Activated CD4-positive, alpha-beta T cell treated with anti-CD3 and anti-CD28 coated beads, Interleukin-2, Interleukin-4, amounts not matched to agents 100 ng/mL and 50 ng/mL, durations not matched to agents 16 hours and 8 hours (primary cell): ENCODE results near the gene NPTX2.
"Not testable (repeated sequence)": the region's sequence is repeated elsewhere in the genome, so short reads cannot be mapped to it uniquely, and the experiment has no call there.

ENCODE experiments used
- DNase-seq: peaks from one replicate; pipeline ENCODE4 v3.0.0-alpha.2; 2020; ENCODE audit warnings: low spot score

The NPTX2 gene, protein sequence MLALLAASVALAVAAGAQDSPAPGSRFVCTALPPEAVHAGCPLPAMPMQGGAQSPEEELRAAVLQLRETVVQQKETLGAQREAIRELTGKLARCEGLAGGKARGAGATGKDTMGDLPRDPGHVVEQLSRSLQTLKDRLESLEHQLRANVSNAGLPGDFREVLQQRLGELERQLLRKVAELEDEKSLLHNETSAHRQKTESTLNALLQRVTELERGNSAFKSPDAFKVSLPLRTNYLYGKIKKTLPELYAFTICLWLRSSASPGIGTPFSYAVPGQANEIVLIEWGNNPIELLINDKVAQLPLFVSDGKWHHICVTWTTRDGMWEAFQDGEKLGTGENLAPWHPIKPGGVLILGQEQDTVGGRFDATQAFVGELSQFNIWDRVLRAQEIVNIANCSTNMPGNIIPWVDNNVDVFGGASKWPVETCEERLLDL

DNA sequence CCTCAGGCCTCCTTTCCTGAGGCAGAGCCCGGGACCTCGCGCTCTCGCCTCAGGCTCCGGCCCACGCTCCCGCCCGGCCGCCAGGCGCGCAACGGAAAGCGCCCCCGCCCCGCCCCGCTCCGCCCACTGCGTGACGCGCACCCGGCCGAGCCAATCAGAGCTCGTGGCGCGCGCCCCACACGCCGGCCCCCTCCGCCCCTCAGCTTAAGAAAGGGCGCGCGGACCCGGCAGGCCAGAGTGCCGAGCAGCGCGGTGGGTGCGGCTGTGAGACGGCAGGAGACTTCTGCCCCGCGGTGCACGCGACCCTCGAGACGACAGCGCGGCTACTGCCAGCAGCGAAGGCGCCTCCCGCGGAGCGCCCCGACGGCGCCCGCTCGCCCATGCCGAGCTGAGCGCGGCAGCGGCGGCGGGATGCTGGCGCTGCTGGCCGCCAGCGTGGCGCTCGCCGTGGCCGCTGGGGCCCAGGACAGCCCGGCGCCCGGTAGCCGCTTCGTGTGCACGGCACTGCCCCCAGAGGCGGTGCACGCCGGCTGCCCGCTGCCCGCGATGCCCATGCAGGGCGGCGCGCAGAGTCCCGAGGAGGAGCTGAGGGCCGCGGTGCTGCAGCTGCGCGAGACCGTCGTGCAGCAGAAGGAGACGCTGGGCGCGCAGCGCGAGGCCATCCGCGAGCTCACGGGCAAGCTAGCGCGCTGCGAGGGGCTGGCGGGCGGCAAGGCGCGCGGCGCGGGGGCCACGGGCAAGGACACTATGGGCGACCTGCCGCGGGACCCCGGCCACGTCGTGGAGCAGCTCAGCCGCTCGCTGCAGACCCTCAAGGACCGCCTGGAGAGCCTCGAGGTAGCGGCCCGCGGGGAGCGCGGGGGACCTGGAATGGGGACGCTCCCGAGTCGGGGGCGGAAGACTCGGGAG is at the start of gene NPTX2:
TSS of gene NPTX2 (plus strand) at position 235 of the 909 bp plus-strand sequence. CDS start at position 412, 177 bp downstream.
- DNase-seq: peak; percentile 2

GRCh38 chr7:98567991-98568390 is 49.1 kb upstream of the NPTX2 start:
- no peak for DNase-seq

- no peak for DNase-seq
Observed at GRCh38 chr7:98568891-98569290, 48.2 kb upstream of the NPTX2 start.

DNA sequence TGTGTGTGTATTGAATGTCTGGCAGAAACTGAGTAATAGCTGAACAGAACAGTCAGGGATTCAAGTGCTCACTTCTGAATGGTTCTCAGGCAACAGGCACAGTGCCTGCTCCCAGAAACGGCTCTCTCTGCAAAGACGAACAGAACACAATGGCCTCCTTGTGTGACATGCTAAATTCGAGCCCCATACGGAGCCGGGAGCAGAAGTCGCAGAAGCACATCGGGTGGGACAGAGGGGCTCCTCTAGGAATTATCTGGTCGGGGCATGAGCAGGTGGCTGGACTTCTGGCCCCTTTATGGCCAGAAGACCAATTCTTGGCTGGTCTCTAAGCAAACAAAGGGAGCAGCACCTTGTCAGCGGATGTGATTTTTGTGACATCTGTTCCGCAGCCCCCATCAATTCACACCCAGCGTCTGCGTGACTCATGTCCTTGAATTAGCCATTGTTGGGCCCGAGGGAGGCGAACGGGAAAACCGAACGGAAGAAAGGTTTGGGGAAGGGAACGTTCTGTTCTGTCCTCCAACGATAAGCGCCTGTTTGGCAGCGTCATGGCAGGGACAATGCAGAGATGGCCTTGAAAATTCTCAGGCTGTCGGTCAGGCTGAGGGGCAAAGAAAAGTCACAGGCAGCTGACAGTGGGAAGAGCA is 47.3 kb upstream of the NPTX2 start:
- DNase-seq: no peak

DNA sequence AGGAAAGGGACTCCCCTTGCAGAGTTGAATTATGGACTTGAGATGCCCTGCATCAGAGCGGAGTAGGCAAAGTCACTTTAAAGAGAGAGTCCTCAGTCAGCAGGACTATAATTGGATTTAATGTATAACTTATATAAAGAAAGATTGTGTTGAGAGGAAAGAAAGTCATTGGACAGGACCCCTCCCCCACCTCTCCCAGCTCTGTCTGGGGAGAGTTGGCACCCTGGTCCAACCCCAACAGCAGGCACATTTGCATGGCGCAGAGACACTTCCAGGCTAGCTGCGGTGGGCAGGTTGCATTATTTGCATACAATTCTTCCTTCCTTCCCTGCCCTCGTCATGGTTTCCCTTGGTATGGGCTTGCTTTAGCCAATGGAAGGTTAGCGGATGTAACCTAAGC is 46.1 kb upstream of the NPTX2 start:
- no peak for DNase-seq

DNA sequence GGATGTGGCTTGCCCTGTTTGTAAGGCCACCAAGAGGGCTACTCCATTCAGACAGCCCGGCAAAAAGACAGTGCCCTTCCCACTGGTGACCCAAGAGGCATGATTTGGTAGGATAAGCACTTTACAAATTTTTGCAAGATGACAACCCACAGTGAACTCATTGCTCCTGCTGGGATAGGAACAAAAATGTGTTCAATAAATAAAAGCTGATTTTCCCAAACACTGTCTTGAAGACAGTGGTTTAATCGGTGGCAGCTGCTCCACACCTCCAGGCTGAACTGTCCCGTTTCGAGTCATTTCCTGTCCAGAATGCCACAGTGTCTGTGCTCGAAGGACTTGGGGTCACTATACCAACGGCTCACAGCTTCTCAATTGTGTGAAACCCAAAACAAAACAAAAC is 45.1 kb upstream of the NPTX2 start:
- DNase-seq: no peak

- not testable (repeated sequence) for DNase-seq
Observed at GRCh38 chr7:98572716-98573115, 44.4 kb upstream of the NPTX2 start.

- no peak for DNase-seq
Observed at GRCh38 chr7:98573816-98574215, 43.3 kb upstream of the NPTX2 start.

GRCh38 chr7:98575878-98576277 is 41.2 kb upstream of the NPTX2 start:
- no peak for DNase-seq

DNA sequence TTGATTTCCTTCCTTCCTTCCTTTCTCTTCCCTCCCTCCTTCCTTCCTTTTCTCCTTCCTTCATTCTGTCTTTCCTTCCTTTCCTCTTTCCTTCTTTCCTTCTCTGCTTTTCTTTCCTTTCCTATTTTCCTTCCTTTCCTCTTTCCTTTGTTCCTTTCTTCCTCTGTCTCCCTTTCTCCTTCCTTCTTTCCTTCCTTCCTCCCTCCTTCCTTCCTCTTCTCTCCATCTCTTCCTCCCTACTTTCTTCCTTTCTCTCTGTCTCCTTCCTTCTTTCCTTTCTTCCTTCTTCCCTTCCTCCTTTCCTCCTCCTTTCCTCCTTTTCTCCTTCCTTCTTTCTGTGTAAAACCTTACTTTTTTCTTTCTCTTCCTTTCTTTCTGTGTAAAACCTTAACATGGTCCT is 32.3 kb upstream of the NPTX2 start:
- DNase-seq: no peak

GRCh38 chr7:98591926-98592325 is 25.2 kb upstream of the NPTX2 start:
- no peak for DNase-seq

- DNase-seq: no peak
Observed at GRCh38 chr7:98594348-98594747, 22.7 kb upstream of the NPTX2 start.

DNA sequence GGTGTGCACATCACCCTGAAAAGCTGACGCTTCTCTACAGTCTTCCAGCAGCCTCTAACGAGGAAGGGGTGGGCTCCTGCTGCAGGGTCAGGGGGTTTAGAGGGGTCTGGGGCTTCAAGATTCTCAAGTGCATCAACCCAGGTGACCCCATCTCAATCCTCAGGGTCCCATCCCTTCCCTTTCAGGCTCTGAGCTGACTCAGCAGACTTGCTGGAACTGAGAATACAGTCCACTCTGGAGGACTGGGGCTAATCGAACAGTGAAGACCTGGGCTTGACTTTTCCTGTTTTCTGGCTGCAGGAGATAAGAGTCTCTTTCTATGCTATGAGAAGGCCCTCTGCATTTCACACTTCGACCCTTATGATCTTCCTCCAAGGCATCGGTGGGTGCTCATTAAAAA is 22.3 kb upstream of the NPTX2 start:
- DNase-seq: no peak

DNA sequence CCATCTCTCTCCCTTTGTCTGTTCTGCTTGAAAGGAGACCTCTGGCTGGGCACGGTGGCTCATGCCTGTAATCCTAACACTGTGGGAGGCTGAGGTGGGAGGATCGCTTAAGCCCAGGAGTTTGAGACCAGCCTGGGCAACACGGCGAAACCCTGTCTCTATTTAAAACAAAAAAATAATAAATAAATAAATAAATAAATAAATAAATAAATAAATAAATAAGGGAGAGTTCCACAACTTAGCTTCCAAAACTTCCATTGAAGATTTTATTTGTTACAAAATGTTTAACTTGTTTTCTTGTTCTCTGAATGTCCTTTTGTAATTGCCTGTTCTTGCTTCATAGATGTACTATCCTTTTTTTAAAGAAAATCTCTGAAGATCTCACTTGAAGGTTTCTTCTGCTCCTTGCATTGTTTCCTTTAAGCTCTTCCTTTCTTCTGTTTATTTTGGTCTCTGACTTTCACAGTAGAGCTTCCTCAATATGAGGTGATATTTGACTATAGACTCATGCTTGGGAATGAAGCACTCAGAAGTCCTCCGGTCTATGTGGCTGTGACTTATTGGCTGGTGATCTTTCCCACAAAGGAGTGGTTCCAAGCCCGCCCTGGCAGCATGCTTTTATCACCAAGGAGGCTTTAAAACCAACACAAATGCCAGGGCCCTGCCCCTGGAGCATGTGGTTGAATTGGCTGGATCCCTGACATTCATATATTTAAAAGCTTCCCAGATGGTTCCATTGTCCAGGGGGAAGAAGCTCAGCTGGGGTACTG is 18.1 kb upstream of the NPTX2 start:
- no peak for DNase-seq

GRCh38 chr7:98599886-98600285 is 17.2 kb upstream of the NPTX2 start:
- DNase-seq: no peak

GRCh38 chr7:98602755-98603398 is 14.2 kb upstream of the NPTX2 start:
- DNase-seq: no peak

DNA sequence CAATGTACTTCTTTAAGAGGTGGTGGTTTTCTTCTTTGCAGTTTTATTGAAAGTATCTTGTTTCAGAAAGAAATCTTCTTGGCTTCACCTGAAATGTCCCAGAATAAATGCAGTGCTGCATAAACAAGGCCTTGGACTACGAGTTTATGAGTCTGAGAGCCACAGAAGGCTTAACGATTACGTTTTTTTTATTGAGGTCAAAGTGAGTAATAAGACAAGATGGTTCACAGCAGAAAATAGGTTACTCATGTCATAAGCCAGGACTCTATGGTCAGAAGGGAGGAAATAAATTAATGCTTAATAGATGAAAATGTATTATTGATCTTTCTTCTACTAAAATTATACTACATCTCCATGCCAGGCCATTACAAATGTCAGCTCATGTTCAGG is 13.7 kb upstream of the NPTX2 start:
- DNase-seq: no peak

DNA sequence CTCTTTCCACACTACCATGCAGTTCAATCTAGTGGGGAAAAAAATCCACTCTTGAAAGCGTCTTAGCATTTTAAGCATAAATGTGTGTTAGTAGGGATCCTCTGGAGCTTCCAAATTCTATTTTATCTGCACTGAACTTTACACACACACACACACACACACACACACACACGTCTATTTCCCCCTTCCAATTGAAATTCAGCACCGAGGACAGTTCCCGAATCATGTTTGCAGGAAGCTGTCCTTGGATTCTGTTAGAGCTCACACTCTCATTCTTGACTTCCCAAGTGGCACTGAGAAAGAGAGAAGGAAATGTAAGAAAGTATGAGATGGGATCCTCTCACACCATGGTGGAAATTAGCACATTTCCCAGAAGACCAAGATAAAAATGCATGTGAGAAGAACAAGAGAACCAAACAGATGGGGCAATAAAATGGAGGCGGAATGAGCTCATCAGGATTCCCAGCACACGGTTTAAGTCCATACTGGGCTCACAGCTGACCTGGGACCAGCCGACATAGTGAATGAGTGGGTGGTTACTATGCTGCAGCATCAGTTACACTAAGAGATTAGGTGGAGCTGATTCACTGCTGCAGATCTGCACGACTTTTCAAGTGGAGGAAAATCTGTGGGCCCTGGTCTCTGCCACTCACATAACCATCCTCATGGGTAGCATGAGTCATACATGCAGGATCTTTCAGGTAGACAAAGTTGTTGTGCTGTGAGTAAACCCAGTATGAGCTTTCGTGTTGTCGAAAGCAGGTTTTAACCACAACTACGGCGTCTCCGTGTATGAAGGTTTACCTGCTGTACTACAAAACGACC is 3.3 kb upstream of the NPTX2 start:
- no peak for DNase-seq

DNA sequence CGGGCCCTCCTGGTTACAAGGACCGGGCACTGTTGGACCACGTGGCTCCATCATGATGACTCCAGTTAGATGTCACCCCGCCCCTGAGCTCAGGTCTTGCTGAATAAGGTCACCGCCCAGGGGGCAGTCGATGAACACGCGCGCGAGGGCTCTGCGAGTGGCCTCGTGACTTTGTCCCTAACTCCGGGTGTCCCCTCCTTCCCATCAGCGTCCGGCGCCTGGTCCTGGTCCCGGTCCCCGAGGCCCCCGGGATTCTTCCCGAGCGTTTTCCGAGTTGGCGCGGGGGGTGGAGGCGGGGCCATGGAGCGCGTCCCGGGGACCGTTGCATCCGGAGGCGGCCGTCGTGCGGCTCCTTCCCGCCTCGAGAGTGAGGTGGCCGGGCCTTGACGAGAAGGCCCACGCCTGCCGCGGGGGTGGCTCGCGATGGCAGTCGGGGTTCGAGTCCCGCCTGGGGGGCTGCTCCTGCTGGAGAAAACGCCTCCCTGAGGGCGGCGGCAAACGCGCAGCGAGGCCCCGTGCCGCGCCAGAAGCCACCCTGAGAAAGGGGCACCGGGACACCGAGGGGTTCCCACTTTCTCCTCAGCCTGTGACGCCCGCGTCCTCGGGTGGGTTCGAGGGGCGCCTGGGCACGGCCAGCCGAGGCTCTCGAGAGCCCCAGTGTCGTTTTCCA is 569 bp upstream of the NPTX2 start:
- DNase-seq: no peak

DNA sequence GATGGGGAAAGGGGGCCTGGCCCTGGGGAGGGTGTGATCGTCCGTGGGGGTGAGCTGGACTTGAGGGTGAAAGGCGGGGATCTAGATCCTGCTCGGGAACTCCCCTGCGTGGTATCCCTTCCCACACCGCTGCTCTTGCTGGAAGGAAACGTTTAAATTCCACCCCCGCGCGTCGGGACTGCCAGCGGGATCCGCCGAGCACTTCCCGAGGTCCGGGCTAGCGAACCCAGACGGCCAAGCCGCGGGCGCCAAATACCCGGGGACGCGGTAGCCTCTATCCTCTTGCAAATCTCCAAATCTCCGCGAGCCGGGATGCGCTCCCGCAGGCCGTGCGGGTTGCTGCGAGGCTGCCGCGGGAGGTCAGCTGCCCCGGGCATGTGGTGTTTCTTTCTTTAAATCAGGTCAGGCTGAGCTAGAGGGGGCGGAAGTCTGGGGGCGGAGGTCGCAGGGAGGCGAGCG is 904 bp downstream of the NPTX2 start:
- no peak for DNase-seq
